Liver (tissue), 9 donors: ENCODE measurements around the gene IZUMO1. TPM values are rescaled to one million over a fixed set of nuclear protein-coding genes. Genes with fewer than 3 reads are reported as not detected.

Experiments used
- DNase-seq: peaks from one replicate; pipeline ENCODE4 v3.0.0-alpha.2; 2017; ENCODE audit warnings: low spot score
- H3K27ac ChIP-seq, 2 donors: one replicate each; pipeline ENCODE4 v1.7.0; 2013; ENCODE audit warnings: inconsistent platforms in 2 of 2, low read length in 2 of 2, control low read depth in 1 of 2, low read depth in 1 of 2, mild to moderate bottlenecking in 1 of 2
- H3K27me3 ChIP-seq, 4 donors: one replicate each; pipeline versions ENCODE4 v1.6.1 to v1.7.0; 2013; ENCODE audit warnings: low read length in 3 of 4, inconsistent platforms in 1 of 4, mild to moderate bottlenecking in 1 of 4, moderate library complexity in 1 of 4; ENCODE audit not compliant: control insufficient read depth in 4 of 4, insufficient read depth in 4 of 4
- H3K36me3 ChIP-seq, 4 donors: one replicate each; pipeline versions ENCODE4 v1.6.1 to v1.7.0; 2013; ENCODE audit warnings: low read length in 3 of 4, mild to moderate bottlenecking in 3 of 4, low read depth in 1 of 4, moderate library complexity in 1 of 4; ENCODE audit not compliant: control insufficient read depth in 4 of 4, insufficient read depth in 3 of 4
- H3K4me1 ChIP-seq, 4 donors: one replicate each; pipeline versions ENCODE4 v1.6.1 to v1.7.0; 2013; ENCODE audit warnings: low read length in 3 of 4, mild to moderate bottlenecking in 3 of 4, moderate library complexity in 1 of 4; ENCODE audit not compliant: control insufficient read depth in 4 of 4, insufficient read depth in 4 of 4
- H3K4me3 ChIP-seq, 3 donors: one replicate each; pipeline versions ENCODE4 v1.6.1 to v1.7.0; 2013; ENCODE audit warnings: low read length in 3 of 3, control low read depth in 1 of 3, low read depth in 1 of 3, mild to moderate bottlenecking in 1 of 3
- H3K9ac ChIP-seq, 2 donors: one replicate each; pipeline ENCODE4 v1.7.0; 2013; ENCODE audit warnings: low read length in 2 of 2, mild to moderate bottlenecking in 2 of 2, moderate library complexity in 2 of 2, control low read depth in 1 of 2, low read depth in 1 of 2
- H3K9me3 ChIP-seq, 4 donors: one replicate each; pipeline versions ENCODE4 v1.6.1 to v1.7.0; 2013; ENCODE audit warnings: low read length in 3 of 4; ENCODE audit not compliant: control insufficient read depth in 4 of 4
- EGR1 ChIP-seq, 2 donors: IDR thresholded peaks; 2 replicates each; pipeline ENCODE4 v1.6.1; 2016 to 2018; ENCODE audit warnings: antibody characterized with exemption in 2 of 2, low read depth in 2 of 2
- FOXA1 ChIP-seq: IDR thresholded peaks from 2 replicates; pipeline ENCODE4 v1.6.1; 2016; ENCODE audit warnings: antibody characterized with exemption
- FOXA2 ChIP-seq: IDR thresholded peaks from 2 replicates; pipeline ENCODE4 v1.6.1; 2016; ENCODE audit warnings: antibody characterized with exemption
- GABPA ChIP-seq, 2 donors: IDR thresholded peaks in 1 of 2; conservative IDR thresholded peaks in 1 of 2; 2 replicates each; pipeline ENCODE4 v1.6.1; 2016; ENCODE audit warnings: antibody characterized with exemption in 2 of 2, mild to moderate bottlenecking in 1 of 2, moderate library complexity in 1 of 2
- HNF4A ChIP-seq, 2 donors: conservative IDR thresholded peaks; 2 replicates each; pipeline ENCODE4 v1.6.1; 2016; ENCODE audit warnings: antibody characterized with exemption in 2 of 2, mild to moderate bottlenecking in 2 of 2
- HNF4G ChIP-seq: IDR thresholded peaks from 2 replicates; pipeline ENCODE4 v1.6.1; 2016; ENCODE audit warnings: antibody characterized with exemption
- JUND ChIP-seq, 2 donors: IDR thresholded peaks; 2 replicates each; pipeline ENCODE4 v1.6.1; 2016; ENCODE audit warnings: antibody characterized with exemption in 2 of 2
- NR2F2 ChIP-seq: IDR thresholded peaks from 2 replicates; pipeline ENCODE4 v1.6.1; 2016; ENCODE audit warnings: antibody characterized with exemption
- RAD21 ChIP-seq, 2 donors: IDR thresholded peaks; 2 replicates each; pipeline ENCODE4 v1.6.1; 2016; ENCODE audit warnings: antibody characterized with exemption in 2 of 2, mild to moderate bottlenecking in 2 of 2
- RXRA ChIP-seq, 2 donors: IDR thresholded peaks; 2 replicates each; pipeline ENCODE4 v1.6.1; 2017 to 2018; ENCODE audit warnings: antibody characterized with exemption in 2 of 2, mild to moderate bottlenecking in 1 of 2
- SP1 ChIP-seq: IDR thresholded peaks from 2 replicates; pipeline ENCODE4 v1.6.1; 2018; ENCODE audit warnings: antibody characterized with exemption, mild to moderate bottlenecking
- TAF1 ChIP-seq: conservative IDR thresholded peaks from 2 replicates; pipeline ENCODE4 v1.6.1; 2016; ENCODE audit warnings: antibody characterized with exemption, mild to moderate bottlenecking
- YY1 ChIP-seq: IDR thresholded peaks from 2 replicates; pipeline ENCODE4 v1.6.1; 2016; ENCODE audit warnings: antibody characterized with exemption, mild to moderate bottlenecking
- WGBS: extraction: QIAGEN DNeasy Blood & Tissue Kit; methylation state at CpG from one replicate; pipeline ENCODE4 v1.1.7; 2013; 5-methylcytosine and 5-hydroxymethylcytosine counted together
- polyA plus RNA-seq, 2 donors: library from polyadenylated mRNA; stranded (reverse) in 1 of 2; unstranded in 1 of 2; fragments of 200-250 nt in 1 of 2; fragments of >200 nt in 1 of 2; fragmentation: Nextera tagmentation in 1 of 2; extraction: Ambion mirVana in 1 of 2; gene quantifications; one replicate each; pipeline versions ENCODE4 v1.2.1 to v1.2.3, GENCODE V29; 2013 to 2015
- total RNA-seq, 2 donors: library from RNA; depleted of rRNA; stranded (reverse); fragments of >200 nt; gene quantifications; one replicate each; pipeline ENCODE4 v1.2.3, GENCODE V29; 2014
- TF ChIP-seq, protein P1 (sequence below): IDR thresholded peaks from 2 replicates; pipeline ENCODE4 v1.6.1; 2016; ENCODE audit warnings: antibody characterized with exemption
- TF ChIP-seq, protein P2 (sequence below): fragments of 150-350 bp; IDR thresholded peaks from 2 replicates; pipeline ENCODE4 v1.5.1; 2017; ENCODE audit warnings: improper control_type of control experiment, low read depth, low read length; ENCODE audit not compliant: missing input control
- TF ChIP-seq, protein P3 (sequence below): IDR thresholded peaks from 2 replicates; pipeline ENCODE4 v1.6.1; 2016; ENCODE audit warnings: antibody characterized with exemption
- TF ChIP-seq, protein P4 (sequence below): IDR thresholded peaks from 2 replicates; pipeline ENCODE4 v1.6.1; 2016; ENCODE audit warnings: antibody characterized with exemption
- TF ChIP-seq, protein P5 (sequence below): IDR thresholded peaks from 2 replicates; pipeline ENCODE4 v1.6.1; 2016; ENCODE audit warnings: antibody characterized with exemption, mild to moderate bottlenecking
- donor health status: healthy.
- donor health status: healthy.
- donor health status: healthy.
- donor health status: healthy.
- donor health status: healthy.

Gene IZUMO1
- total and polyA plus RNA-seq, 4 donors: 0.33 to 0.47 TPM; not detected in 2

DNA sequence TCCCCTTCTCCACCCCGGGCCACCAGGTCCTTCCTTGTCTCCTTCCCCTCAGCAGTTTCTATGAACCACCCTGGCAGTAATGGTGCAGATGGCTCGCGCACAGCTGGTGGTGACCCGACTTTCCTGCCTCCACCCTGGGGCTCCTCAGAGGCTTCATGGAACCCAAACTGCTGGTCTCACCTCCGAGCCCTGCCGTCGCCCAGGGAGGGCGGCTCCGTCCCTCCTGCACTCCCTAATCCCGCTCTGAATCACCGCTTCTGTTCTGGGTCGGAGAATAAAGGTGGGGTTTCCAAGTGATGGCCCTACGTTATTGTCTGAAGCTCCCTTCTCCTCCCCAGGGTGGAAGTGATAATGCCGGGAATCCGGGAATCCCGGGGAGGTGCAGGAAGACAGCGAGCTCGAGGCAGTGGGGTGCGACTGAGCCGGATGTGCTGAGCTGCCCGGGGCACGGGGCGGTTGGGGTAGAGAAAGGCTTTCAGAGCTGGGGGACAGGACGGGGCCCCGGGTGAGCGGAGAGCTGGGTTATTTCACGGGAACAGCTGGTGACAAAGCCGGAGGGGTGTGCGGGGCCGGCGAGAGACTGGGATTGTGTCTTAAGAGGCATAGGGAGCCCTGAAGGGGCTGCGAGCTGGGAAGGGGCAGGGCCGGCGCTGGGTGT lies 50.2 kb downstream of the IZUMO1 start:
- DNase-seq: no peak
- H3K9ac ChIP-seq: no peak overlapping the region
- H3K36me3 ChIP-seq: no peaks in the 10 kb centered on the region
- peaks cover 0 to 6% (median 2%) of the 10 kb centered on the region in 4 donors for H3K4me1 ChIP-seq
- no peaks in the 10 kb centered on the region for H3K27me3 ChIP-seq
- 9% methylated on average over 34 of the region's 34 CpGs for WGBS
- TF ChIP-seq NR2F2 (no peak), FOXA1 (no peak), FOXA2 (no peak), JUND (IDR thresholded peaks at IDR 0.05) (no peak), HNF4A (conservative IDR thresholded peaks at IDR 0.05) (no peak), RXRA (IDR thresholded peaks at IDR 0.05) (no peak), GABPA (IDR thresholded peaks at IDR 0.05 in 1 of 2, conservative IDR thresholded peaks at IDR 0.05 in 1 of 2) (no peak), YY1 (no peak), EGR1 (IDR thresholded peaks at IDR 0.05; ENCODE audit: low read depth in 2 of 2) (no peak), SP1 (no peak), RAD21 (IDR thresholded peaks at IDR 0.05) (no peak), TAF1 (no peak), HNF4G (no peak)
- TF ChIP-seq, protein P1, sequence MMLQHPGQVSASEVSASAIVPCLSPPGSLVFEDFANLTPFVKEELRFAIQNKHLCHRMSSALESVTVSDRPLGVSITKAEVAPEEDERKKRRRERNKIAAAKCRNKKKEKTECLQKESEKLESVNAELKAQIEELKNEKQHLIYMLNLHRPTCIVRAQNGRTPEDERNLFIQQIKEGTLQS: no peak
- TF ChIP-seq, protein P2, sequence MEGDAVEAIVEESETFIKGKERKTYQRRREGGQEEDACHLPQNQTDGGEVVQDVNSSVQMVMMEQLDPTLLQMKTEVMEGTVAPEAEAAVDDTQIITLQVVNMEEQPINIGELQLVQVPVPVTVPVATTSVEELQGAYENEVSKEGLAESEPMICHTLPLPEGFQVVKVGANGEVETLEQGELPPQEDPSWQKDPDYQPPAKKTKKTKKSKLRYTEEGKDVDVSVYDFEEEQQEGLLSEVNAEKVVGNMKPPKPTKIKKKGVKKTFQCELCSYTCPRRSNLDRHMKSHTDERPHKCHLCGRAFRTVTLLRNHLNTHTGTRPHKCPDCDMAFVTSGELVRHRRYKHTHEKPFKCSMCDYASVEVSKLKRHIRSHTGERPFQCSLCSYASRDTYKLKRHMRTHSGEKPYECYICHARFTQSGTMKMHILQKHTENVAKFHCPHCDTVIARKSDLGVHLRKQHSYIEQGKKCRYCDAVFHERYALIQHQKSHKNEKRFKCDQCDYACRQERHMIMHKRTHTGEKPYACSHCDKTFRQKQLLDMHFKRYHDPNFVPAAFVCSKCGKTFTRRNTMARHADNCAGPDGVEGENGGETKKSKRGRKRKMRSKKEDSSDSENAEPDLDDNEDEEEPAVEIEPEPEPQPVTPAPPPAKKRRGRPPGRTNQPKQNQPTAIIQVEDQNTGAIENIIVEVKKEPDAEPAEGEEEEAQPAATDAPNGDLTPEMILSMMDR: no peak
- TF ChIP-seq, protein P3, sequence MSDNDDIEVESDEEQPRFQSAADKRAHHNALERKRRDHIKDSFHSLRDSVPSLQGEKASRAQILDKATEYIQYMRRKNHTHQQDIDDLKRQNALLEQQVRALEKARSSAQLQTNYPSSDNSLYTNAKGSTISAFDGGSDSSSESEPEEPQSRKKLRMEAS: no peak
- peak overlapping the region in 1 of 3 donors; percentile 16 for H3K4me3 ChIP-seq
- no peaks in the 10 kb centered on the region for H3K9me3 ChIP-seq
- H3K27ac ChIP-seq: peak overlapping the region in 1 of 2 donors; percentile 27

DNA sequence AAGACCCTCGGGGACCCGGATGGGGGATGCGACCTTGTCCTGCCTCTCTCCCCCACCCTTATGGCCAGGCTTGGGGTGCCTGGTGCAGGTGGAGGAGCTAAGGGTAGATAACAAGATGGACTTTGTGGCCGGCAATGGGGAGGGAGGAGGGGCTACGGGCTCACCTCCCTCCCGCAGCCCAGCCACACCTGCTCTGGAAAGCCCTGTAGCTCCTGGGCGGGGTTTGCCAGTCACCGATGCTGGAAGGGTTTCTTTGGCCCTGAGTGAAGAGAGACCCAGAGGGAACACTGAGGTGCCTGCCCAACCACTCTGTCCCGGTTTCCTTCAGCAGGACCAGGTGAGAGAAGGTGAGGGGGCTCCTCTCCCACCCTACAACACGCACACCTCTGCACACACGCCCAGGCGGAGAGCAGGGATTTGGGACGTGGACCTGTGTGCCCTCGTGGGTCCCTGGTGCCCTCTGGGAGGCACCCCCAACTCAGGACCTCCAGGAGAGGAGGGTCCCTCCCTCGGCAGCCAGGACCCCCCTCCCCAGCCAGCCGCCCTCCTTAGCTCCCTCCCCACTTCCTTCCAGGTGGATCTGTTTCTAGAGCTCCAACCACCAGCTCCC lies 50.9 kb downstream of the IZUMO1 start, which contains the start of gene FUT2:
FUT2 (plus strand) TSS at position 229 of the 610 bp plus-strand sequence. CDS start 6,986 bp downstream, outside the sequence.
- H3K27ac ChIP-seq: peak within 1 kb of the TSS in 1 of 2 donors; percentile 27

More for the DNA sequence above, 50.9 kb downstream of the IZUMO1 start, which contains the start of gene FUT2:
- Histone ChIP-seq H3K27me3 (no peaks in the 10 kb centered on the region), H3K36me3 (no peaks in the 10 kb centered on the region), H3K9ac (no peak within 1 kb of the TSS), H3K4me1 (peaks cover 0 to 6% (median 2%) of the 10 kb centered on the region in 4 donors), H3K9me3 (no peaks in the 10 kb centered on the region), H3K4me3 (peak within 1 kb of the TSS in 1 of 3 donors; percentile 16)
- WGBS: 32% methylated on average over 16 of the region's 16 CpGs
- DNase-seq: no peak
- TF ChIP-seq, protein P3: no peak
- TF ChIP-seq, protein P4, sequence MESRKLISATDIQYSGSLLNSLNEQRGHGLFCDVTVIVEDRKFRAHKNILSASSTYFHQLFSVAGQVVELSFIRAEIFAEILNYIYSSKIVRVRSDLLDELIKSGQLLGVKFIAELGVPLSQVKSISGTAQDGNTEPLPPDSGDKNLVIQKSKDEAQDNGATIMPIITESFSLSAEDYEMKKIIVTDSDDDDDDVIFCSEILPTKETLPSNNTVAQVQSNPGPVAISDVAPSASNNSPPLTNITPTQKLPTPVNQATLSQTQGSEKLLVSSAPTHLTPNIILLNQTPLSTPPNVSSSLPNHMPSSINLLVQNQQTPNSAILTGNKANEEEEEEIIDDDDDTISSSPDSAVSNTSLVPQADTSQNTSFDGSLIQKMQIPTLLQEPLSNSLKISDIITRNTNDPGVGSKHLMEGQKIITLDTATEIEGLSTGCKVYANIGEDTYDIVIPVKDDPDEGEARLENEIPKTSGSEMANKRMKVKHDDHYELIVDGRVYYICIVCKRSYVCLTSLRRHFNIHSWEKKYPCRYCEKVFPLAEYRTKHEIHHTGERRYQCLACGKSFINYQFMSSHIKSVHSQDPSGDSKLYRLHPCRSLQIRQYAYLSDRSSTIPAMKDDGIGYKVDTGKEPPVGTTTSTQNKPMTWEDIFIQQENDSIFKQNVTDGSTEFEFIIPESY: no peak
- no peak for TF ChIP-seq EGR1 (IDR thresholded peaks at IDR 0.05; ENCODE audit: low read depth in 2 of 2)
- no peak for TF ChIP-seq HNF4A (conservative IDR thresholded peaks at IDR 0.05)
- TF ChIP-seq RXRA (IDR thresholded peaks at IDR 0.05): no peak
- no peak for TF ChIP-seq RAD21 (IDR thresholded peaks at IDR 0.05)
- TF ChIP-seq YY1: no peak
- TF ChIP-seq HNF4G: no peak
- no peak for TF ChIP-seq NR2F2
- TF ChIP-seq FOXA1: no peak
- TF ChIP-seq SP1: no peak
- no peak for TF ChIP-seq JUND (IDR thresholded peaks at IDR 0.05)
- TF ChIP-seq FOXA2: no peak
- TF ChIP-seq TAF1: no peak
- TF ChIP-seq, protein P5, sequence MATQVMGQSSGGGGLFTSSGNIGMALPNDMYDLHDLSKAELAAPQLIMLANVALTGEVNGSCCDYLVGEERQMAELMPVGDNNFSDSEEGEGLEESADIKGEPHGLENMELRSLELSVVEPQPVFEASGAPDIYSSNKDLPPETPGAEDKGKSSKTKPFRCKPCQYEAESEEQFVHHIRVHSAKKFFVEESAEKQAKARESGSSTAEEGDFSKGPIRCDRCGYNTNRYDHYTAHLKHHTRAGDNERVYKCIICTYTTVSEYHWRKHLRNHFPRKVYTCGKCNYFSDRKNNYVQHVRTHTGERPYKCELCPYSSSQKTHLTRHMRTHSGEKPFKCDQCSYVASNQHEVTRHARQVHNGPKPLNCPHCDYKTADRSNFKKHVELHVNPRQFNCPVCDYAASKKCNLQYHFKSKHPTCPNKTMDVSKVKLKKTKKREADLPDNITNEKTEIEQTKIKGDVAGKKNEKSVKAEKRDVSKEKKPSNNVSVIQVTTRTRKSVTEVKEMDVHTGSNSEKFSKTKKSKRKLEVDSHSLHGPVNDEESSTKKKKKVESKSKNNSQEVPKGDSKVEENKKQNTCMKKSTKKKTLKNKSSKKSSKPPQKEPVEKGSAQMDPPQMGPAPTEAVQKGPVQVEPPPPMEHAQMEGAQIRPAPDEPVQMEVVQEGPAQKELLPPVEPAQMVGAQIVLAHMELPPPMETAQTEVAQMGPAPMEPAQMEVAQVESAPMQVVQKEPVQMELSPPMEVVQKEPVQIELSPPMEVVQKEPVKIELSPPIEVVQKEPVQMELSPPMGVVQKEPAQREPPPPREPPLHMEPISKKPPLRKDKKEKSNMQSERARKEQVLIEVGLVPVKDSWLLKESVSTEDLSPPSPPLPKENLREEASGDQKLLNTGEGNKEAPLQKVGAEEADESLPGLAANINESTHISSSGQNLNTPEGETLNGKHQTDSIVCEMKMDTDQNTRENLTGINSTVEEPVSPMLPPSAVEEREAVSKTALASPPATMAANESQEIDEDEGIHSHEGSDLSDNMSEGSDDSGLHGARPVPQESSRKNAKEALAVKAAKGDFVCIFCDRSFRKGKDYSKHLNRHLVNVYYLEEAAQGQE: no peak
- TF ChIP-seq, protein P1: no peak
- TF ChIP-seq GABPA (IDR thresholded peaks at IDR 0.05 in 1 of 2, conservative IDR thresholded peaks at IDR 0.05 in 1 of 2): no peak
- TF ChIP-seq, protein P2: no peak
